ENCODE data around the gene PMPCA.
"Not testable (repeated sequence)": the region's sequence is repeated elsewhere in the genome, so short reads cannot be mapped to it uniquely, and the experiment has no call there.

PMPCA gene

DNA sequence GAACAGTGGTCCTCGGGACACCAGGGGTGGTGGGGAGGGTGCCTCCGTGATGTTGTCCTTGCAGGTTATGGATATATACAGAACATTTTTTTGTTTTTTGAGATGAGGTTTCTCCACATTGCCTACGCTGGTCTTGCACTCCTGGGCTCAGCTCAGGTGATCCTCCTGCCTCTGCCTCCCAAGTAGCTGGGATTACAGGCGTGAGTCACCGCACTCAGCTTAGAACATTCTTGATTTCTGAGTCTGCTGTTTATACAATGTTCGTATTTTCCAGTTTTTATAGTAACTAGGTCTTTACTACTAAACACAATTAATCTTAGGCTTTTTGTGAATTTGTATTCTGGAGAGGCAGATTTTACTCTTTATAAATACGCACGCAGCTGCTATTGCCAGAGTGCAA is 6.0 kb downstream of the PMPCA start:
- no peak for DNase-seq

DNA sequence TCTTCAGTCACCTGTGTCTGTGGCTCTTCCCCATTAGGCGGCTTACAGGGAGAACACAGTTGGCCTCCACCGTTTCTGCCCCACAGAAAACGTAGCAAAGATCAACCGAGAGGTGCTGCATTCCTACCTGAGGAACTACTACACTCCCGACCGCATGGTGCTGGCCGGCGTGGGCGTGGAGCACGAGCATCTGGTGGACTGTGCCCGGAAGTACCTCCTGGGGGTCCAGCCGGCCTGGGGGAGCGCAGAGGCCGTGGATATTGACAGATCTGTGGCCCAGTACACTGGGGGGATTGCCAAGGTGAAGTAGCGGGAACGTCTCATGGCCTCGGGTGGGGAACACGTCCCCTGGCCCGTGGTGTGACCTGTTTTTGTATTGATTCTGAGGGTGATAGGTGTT is 6.5 kb downstream of the PMPCA start:
- no peak for DNase-seq

DNA sequence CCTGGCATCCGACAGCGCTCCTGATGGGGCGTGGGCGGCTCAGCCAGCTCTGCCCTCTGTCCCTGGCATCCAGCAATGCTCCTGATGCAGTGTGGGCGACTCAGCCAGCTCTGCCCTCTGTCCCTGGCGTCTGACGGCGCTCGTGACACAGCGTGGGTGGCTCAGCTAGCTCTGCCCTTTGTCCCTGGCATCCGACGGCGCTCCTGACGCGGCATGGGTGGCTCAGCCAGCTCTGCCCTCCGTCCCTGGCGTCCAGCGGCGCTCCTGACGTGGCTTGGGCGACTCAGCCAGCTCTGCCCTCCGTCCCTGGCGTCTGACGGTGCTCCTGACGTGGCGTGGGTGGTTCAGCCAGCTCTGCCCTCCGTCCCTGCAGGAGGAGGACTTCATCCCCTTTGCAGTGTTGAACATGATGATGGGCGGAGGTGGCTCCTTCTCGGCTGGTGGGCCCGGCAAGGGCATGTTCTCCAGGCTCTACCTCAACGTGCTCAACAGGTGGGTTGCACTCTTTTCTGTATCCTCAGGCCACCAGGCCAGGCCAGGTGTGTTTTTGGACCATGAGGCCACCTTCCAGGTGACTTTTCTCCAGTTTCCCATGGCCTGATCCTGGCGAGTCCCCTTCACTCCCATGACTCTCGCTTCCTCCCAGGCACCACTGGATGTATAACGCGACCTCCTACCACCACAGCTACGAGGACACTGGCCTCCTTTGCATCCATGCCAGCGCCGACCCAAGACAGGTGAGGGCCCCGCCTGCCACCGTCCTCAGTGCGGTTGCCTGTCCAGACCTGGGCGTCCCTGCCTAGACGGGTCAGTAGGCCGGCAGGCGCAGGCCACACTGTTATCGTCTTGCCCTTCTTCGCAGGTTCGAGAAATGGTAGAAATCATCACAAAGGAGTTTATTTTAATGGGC is 8.0 kb downstream of the PMPCA start:
- DNase-seq, result no peak

DNA sequence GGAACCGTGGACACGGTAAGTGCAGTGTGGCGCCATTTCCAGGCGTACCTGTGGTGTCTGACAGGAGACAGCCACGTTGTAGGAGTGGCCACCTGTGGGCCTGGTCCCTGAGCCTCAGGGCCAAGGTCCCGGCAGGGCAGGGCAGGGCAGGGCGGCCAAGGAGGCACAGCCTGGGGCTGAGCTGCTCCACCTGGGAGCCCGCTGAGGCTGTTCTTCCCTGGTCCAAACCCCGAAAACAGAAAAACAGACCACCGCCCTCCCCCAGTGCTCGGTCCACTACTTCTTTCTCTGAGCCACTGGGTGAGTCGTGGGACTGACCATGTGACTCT is 8.6 kb downstream of the PMPCA start:
- DNase-seq, result no peak

DNA sequence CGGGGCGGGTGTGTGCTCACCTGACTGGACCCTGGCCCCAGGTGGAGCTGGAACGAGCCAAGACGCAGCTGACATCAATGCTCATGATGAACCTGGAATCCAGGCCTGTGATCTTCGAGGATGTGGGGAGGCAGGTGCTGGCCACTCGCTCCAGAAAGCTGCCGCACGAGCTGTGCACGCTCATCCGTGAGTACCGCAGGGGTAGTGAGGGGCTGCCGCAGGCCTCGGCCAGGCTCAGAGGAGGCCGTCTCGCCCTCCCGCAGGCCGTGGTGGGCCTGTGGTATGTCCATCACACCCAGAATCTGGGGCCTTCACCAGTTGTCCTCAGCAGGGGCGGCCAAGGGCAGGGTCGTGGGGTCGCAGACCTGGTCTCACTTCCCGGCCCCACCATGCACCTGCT is 11.3 kb downstream of the PMPCA start:
- DNase-seq, result no peak

DNA sequence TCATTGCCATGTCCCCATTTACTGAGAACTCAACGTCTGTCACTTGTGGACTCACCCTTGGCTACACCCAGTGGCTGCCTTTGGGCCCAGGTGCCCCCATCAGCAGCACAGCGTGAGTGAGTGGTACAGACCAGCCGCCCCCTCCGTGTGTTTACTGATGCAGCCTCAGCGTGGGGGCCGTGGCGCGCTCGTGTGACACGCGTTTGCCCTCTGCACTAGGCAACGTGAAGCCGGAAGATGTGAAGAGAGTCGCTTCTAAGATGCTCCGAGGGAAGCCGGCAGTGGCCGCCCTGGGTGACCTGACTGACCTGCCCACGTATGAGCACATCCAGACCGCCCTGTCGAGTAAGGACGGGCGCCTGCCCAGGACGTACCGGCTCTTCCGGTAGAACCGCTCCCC is 12.4 kb downstream of the PMPCA start:
- DNase-seq, result no peak

DNA sequence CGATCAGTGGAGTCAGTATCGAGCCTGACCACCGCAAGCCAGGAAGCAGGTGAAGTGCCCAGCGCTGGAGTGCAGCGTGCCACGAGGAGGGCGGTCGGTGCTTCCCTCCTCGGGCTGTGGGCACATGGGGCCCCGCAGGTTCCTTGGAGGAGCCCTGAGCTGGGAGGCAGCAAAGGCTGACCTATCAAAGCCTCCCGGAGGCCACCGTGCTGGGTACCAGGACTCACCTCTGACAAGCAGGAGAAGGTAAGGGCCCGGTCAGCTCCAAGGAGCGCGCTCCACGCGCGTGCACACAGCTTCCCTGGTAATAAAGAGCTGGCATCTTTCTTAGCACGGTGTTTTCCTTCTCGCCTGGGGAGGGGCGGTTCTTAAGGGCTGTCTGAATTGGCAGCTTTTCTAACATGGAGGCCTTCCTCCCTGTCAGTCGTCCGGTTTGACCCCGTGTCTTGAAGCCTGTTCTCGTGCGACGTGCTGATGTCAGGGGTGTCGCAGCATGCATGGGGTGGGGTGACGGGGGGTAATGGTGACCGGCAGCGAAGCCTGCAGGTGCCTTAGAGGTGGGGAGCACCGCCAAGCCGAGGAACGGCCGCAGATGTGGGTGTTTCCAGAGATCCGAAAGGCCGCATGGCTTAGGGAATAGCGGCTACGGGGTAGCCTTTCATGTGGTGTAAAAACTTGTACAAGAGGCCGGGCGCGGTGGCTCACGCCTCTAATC is 13.1 kb downstream of the PMPCA start:
- no peak for DNase-seq

DNA sequence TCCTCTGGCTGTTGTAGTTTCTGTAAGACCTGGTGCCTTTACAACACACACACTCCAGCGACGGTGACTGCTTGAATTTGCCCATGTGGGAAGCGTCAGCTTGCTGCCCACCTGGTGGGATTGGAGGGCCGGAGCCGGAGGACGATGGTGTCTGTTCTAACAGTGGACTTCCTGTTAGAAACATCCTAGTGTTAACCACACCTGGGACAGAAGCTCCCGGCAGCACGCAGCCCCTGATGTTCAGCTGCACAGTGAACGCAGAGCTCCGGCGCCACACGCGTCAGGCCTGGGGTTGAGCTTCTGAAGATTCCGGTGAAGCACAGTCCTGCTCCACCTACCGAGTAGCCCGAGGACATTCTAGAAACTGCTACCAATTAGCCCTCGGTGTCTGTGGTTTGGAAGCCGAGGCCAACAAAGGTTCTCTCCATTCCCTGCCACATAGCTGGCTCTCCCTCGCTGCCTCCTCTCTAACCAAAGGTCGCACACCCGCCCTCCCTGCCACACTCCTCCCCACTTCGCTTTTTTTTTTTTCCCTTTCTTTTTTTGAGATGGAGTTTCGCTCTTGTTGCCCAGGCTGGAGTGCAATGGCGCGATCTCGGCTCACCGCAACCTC is 14.4 kb downstream of the PMPCA start:
- no peak for DNase-seq

DNA sequence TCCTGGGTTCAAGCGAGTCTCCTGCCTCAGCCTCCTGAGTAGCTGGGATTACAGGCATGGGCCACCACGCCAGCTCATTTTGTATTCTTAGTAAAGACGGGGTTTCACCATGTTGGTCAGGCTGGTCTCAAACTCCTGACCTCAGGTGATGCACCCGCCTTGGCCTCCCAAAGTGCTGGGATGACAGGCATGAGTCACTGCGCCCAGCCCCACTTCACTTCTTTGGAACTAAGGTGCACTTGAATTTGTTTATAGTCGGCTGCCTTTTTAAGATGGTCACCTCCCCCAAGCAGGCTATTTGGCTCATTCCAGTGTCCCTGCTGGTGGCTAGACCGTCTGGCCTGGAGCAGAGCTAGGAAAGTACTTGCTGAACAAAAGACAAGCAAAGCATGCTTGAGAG is 14.9 kb downstream of the PMPCA start:
- DNase-seq, result not testable (repeated sequence)

DNA sequence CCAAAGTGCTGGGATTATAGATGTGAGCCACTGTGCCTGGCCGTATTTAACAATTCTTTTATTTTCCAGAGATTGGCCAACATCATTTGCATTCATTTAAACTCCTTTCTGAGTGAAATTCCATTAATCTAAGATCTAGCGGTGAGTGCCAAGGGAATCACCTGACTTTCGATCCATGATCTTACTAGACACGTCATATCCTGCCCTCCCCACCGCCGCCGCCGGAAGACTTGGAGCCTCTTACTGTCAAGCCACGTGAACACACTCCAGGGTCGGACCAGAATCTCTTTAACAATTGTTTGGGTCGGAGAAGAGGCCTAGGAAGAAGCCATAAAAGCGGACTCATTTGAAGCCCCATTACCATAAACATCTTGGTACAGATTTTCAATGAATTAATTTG is 16.3 kb downstream of the PMPCA start:
- DNase-seq, result no peak

DNA sequence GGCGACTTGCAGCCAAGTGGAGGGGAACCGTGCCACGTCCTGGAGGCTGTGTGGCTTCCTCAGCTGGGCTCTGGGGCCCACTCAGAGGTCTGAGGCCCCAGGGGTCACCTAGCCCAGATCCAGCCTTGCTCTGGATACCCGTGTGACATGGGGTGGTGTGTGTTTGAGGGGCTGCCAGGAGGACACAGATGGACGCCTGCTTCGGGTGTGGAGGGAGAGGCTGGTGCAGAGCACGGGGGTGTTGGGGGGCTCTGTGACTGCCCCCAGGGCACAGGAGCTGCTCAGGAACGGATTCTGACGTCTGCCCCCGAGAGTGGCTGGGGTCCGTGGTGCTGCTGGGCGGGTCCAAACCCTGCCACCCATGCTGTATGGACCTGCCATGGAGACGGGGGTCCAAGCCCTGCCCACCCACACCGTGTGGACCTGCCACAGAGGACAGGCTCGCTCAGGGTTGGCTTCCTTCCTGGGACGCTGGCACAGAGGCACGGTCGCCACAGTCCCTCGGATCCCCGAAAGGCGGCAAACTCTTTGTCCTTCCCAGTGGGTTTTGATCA is 18.7 kb downstream of the PMPCA start:
- no peak for DNase-seq

DNA sequence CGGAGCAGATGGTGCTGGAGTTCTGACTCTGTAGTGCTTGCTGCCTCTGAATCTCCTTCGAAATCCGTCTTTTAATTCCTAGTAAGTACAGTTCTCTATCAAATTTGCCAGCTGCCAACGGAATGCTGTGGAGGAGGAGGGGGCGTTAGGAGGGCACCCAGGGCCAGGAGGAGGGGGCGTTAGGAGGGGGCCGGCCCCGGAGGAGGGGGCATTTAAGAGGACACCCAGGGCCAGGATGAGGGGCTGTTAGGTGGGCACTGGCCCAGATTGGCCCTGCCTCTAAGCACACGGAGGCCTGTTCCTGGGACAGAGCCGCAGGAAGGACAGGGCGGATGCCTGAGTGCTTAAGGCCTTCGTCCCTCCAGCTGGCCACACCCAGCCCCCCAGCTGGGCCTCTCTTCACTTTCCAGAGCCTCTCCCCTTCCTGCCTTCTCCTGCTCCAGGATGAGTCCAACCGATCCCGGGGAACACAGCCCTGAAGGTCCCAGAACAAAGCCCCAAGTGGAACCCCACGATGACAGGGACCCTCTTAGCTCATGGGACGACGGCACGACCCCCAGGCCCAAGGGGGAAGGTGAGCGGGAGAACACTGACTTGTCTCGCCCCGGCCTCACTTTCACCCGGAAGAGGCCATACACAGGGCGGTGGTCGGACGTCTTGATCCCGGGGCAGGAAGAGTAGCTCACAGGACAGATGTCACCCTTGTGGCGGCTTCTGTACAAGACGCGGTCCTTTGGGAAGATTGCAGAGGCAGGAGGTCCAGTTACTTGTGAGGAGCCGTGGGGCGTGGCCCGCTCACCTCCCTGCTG is 19.4 kb downstream of the PMPCA start:
- no peak for DNase-seq

DNA sequence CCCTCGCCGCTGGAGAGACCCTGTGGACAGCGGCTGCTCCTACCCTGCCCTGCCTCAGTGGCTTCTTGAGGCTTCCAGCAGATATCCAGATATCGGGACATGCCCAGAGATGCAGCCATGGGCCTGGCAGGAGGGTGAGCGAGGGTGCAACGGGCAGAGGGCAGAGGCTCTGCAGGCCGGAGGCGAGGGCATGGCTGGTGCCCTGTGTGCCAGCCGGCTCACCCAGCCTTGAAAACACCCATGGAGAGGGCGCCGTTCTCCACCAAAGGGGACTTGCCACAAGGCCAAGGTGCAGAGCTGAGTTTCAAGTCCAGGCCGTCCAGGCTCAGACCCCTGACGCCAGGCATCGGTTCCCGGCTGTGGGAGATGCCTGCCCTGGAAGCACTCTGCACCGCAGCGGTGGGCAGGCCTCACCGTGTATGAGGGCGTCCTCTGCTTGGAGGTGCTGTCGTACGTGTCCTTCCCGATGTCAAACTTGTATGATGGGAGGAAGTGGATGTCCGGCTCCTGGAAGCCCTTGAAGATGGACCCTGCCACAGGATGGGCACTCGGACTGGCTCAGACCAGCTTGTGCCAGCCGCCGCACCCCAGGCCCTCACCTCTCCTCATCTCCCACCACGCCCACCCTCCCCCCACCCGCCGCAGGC is 20.3 kb downstream of the PMPCA start:
- no peak for DNase-seq

DNA sequence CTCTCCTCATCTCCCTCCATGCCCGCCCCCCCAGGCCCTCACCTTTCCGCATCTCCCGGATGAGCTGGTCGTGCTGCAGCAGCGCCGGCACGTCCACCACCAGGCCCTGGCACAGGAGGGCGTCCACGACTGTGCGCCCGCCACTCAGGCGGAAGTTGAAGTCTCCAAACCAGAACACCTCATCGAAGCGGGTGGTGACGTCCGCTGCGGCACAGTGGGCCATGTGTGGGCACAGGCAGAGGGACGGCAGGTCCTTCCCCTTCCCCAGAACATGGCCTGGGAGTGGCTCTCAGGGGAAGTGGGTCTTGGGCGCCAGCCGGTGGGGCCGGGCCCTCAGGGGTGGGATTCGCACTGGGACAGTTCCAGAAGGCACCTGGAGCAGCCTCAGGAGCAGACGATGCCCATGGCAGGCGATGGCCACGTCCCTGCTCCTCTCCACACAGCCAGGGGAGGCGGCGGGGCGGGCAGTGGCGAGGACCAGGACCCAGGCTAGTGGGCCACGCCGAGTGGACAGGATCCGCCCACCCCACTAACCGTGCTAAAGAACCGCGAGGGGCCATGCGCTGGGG is 21.4 kb downstream of the PMPCA start:
- DNase-seq, result no peak

DNA sequence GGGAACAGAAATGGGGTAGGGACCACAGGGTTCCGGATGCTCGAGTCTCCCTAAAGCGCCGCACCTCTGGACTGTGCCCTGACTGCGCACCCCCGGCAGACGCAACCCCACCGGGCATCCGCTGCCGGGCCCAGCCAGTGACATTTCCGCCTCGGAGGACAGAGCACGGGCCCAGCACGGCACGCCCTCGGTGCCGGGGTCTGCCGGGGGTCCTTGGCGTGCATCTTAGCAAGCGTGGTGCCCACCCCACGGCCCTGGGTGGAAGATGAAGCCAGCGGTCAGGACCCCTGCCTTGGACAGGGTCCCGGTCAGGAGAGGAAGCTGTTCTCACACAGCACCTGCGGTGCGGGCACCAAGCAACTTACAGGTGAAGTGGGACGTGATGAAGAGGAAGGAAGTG is 22.1 kb downstream of the PMPCA start:
- DNase-seq, result no peak

DNA sequence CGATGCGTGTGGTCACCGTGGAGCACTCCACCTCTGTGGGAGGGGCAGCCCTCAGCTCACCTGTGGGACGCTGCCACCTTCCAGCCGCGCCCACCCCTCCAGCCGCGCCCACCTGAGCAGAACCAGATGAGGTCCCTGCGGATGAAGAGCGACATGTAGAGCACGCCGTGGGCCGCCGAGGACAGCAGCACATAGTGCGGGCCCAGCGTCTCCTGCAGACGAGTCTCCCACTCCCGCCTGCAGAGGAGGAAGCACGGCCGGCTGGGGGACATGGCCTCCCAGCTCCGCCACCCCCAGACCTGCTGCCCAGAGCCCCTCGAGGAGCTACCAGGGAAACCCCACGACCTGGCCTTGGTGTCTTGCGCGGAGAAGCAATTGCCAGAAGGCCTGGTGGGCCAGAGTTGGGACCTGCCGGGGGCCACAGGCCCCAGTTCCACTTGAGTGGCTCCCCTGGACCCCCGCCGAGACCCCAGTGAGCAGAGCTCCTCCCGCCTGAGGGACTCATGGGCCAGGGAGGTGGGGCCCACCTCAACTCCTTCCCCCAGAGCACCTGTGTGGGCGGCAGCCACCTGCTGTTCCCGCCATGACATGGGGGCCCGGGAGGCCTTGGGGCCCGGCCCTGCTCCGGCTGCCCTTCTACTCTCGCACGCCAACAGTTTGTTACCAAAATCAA is 22.7 kb downstream of the PMPCA start:
- no peak for DNase-seq

DNA sequence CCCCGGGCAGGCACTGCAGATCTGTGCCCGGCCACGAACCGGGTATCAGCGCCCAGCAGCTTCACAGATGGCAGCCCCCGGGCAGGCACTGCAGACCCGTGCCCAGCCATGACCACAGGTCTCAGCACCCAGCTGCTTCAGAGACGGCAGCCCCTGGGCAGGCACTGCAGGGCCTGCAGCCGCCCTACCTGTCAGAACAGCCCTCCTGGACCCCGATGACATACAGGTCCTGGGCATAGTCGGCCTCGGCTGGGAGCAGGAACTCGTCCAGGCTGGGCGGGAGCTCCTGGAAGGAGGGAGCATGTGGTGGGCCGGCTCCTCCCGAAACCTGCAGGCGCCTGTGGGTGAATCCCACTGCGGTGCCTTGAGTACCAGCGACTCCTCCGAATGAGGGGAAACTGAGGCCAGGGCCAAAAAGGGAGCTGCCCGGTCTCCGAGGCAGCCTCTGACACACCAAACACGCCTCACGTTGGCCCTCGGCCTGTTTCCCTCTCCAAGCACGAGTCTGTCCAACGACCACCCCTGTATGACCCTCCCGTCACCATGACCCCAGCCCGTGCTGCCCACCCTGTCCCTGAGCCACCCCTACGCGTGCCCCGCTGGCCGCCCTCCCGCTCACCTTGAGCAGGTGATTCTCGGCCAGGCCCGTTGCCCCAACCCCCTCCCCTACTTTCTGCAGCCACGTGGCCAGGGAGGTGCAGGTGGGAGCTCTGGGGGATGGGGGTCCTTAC is 23.6 kb downstream of the PMPCA start:
- DNase-seq, result no peak

DNA sequence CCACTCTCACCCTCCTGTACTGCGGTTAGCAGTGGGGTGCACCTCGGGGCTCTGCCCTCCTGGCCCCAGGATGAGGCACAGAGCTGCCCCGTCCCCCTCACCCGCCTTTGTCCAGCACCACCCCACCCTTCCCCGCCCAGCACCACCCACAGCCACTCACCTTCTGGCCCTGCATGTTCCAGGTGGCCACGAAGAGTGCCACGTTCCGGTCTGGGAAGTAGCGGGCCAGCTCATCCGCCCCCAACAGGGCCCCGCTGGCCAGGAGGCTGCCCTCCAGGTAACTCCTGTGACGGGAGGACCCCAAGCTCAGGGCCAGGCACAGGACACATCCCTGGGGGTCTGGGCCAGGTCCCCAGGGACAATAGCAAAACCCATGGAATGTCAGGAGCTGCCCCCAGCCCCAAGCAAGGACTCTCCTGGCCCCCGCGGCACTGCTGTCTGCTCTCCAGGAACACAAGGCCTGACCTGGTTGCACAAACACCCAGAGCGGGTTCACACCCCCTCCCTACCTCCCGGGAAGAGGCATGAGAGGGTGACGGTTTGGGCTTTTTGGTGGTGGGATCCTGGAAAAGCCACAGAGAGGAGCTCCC is 24.2 kb downstream of the PMPCA start:
- no peak for DNase-seq

DNA sequence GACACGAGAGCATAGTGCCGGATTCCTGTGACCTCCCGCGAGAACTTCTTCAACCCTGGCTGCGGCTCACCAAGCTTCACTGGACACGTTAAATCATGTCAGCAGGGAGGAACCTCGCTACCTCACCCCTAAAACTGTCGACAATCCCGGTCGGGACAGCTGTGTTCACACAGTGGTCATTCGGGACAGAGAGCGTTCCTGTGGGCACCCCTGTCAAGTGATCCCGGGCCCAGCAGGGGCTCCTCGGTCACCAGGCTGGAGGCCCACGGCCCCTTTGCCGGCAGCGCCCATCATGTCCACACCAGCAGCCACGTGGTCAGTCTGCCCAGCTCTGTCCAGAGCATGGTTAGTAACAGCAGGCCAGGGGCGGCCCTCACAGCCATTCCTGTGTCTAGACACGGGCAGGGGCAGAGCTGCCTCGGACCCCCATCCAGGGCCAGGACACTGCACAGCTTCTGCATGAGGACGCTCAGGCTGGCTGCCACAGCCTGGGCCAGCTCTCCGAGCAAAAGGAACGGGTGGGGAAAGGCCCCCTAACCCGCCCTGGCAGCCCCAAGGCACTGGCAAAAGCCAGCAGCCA is 25.7 kb downstream of the PMPCA start:
- no peak for DNase-seq

DNA sequence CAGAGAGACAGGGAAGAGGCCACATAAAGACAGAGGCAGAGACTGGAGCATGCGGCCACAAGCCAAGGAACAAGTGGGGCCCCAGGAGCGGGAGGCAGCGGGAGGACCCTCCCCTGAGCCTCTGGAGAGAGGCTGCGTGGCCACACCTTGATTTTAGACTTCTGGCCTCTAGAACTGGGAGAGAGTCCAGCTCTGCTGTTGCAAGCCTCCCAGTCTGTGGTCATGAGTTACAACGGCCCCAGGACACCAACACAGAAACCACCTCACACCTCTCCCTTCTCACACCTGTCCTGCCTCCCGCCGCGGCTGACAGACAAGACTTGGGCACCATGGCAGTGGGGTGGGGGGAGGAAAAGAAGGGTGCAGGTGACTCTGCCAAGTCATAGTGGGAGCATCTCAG is 27.0 kb downstream of the PMPCA start:
- no peak for DNase-seq
